Stimulated activated CD4-positive, alpha-beta T cell treated with anti-CD3 and anti-CD28 coated beads, Interleukin-1b, Interleukin-23, amount 100 ng/mL, for 48 hours (primary cell): Measurements from ENCODE around the gene AMN1.
"Not testable (repeated sequence)": the region's sequence is repeated elsewhere in the genome, so short reads cannot be mapped to it uniquely, and the experiment has no call there.

Experiments used
- DNase-seq: peaks from one replicate; pipeline ENCODE4 v3.0.0-alpha.2; 2020

AMN1 gene

DNA sequence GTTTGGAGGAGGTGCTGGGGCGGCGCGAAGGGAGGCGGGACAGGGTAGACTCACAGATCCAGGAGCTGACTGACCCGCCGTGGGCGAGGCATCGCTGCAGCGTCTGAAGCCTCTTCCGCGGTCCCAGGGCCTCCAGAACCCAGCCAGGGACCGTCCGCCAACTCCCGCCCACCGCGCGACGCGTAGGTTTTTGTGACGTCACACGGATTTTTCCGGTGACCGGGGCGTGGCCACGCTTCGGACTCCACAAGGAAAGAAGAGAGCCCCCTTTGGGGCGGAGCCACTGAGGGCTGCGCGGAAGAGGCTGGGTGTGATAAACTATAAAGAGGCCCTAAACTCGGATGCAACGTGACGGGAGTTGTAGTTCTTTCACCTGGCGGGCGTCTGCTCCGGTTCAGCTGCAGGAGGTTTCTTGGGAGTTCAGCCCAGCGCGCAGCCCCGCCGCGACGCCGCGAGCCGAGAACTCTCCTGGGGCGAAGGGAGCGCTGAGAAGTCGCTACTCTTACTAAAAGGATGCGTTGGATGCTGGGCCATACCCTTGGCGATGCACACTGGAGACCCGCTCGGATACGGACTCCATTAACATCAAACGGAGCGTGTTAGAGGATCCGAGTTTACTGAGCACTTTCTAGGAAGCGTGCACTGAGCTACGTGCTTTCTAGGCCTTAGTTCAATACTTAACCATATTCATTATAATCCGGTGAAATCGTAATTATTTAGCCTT lies at the start of gene AMN1:
Gene AMN1 (minus strand): TSS at position 105 of the 724 bp plus-strand sequence. CDS start 13 bp downstream, at position 92.
- peak; percentile 99 for DNase-seq

DNA sequence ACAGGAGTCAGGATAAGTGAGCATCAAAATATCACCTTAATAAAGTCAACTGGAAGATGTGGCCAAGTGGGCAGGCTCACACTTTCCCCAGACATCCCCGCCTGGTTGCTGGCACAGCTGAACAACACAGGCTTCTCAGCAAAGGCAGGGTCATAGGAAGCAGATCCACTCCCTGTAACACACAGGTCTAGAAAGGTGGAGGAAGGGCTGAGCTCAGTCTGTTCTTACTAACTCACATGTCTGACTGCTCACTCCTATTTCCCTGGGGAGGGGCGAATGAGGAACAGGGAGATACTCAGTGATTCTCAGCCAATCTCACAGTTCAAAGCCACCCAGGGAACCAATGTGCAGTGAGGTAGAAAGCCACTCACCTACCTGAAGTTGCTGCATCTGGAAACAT lies 45.0 kb upstream of the AMN1 start:
- no peak for DNase-seq

DNA sequence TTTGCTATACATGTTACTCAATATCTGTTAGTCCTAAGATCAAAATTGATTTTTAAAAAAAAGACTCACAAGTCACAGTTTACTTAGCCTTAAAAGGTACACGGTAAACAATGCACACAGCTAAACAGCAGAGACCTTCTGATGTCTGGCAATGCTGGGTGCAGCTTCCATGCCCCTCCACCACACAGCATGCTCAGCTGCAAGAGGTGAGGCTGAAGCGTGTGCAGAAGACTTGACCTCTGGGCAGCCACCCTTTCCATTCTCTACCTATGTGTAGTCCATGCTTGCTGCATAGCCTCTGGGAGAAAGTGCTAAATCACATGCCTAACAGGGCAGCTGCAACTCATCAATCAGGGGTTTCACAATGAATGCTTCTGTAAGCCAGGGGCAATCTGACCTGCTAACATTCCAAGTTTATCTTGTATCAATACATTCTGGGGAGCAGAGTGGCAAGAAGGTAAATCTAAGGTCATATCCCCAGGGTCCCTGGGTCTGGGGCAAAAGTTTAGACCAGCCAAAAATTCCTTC lies 44.5 kb upstream of the AMN1 start:
- DNase-seq, result no peak

DNA sequence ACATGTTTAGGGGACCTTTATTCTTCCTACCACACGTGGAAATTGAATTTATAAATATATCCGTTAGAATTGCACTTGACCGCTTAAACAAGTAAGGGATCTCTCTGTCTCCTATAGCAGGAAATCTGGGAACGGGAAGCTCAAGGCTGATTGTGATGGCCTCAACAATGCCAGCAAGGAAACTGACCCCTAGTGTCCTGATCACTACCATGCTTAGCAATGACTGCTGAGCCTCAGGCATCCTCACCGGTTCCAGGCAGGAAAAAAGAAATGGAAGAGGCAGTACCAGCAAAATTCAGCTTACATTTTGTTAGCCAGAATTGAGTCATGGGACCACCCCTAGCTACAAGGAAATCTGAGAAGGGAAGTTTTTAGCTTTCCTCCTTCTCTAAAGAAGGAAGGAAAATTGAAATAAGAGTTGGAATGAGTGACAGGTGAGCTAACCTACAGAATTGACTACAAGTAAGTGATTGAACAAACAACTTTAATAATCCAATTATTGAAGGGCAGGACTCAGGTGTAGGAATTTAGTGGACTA lies 43.9 kb upstream of the AMN1 start:
- DNase-seq, result no peak

DNA sequence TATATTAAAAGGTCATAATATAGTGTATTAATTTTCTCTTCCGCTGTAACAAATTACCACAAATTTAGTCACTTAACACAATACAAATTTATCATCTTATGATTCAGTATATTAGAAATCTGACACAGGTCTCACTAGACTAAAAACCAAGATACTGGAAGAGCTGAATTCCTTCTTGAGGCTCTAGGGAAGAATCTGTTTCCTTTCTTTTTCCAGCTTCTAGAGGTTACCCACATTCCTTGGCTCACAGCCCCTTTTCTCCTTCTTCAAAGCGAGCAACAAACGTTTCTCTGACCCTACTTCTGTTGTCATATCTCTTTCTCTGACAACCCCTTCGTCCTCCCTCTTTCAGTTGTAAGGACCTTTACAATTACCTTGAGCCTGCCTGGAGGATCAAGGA lies 43.4 kb upstream of the AMN1 start:
- no peak for DNase-seq

DNA sequence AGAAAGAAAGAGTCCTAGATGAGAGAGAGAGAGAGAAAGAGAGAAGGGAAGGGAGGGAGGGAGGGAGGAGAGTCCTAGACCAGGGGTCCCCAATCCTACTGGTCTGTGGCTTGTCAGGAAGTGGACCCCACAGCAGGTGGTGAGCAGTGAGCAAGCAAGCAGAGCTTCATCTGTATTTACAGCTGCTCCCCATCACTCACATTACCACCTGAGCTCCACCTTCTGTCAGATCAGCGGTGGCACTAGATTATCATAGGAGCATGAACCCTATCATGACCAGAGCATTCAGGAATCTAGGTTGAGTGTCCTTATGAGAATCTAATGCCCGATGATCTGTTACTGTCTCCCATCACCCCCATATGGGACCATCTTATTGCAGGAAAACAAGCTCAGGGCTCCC lies 39.2 kb upstream of the AMN1 start:
- no peak for DNase-seq

DNA sequence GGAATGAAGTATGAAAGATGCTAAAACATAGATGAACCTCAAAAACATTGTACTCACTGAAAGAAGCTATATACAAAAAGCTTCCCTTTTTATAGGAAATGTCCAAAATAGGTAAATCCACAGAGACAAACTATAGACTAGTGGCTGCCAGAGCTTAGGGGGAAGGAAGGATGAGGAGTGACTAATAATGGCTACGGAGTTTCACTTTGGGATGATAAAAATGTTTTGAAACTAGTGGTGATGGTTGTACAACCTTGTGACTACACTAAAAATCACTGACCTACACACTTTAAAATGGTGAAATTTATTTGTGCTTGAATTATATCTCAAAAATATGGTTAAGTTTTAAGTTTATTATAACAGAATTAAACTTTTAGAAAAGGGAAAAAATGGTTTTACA lies 37.1 kb upstream of the AMN1 start:
- DNase-seq, result no peak

DNA sequence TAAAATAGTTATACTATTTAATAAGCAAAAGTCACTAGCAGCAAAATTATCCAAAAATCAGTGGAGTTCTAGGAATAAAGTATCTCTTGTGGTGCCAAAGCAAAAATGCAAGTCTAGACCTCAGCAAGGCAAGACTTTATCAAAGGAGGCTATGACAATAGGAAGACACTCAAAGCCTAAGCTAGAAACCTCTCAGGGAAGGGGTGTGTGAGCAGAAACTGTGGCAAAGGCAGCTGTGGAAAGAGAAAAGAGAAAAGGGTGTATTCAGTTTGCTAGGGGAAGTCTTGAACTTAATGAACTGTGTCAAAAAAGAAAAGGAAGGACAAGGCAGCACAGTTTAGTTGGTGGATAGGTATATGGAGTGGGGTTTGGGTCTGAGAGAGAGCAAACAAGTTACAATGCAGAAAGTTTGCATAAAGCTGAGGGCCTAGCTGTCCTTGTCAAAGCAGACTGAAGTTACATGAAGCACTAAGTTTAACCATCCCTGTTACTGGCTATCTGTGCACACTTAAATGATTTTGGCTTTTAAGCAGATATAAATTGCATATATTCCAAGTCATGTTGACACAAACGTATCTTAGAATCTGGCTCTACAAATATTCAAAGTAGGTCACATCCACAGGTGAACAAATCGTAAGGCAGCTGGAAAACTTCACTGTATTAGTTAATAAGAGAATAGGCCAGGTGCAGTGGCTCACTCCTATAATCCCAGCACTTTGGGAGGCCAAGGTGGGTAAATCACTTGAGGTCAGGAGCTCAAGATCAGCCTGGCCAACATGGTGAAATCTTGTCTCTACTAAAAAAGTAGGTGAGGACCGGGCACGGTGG lies 31.0 kb upstream of the AMN1 start:
- no peak for DNase-seq

DNA sequence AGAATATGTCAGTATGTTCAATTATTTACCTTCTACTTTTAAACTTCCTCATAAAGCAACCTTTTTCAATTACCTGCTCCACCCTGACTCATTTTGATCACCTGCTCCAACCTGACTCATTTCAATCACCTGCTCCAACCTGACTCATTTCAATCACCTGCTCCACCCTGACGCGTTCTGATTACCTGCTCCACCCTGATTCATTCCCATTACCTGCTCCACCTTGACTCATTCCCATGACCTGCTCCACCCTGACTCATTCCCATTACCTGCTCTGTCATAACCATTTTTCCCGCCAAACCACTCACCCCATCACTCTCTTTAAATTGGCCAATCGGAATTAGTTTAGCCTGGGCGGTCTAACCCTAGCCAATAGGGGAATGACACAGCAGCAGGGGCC lies 29.5 kb upstream of the AMN1 start:
- DNase-seq, result peak; percentile 23

DNA sequence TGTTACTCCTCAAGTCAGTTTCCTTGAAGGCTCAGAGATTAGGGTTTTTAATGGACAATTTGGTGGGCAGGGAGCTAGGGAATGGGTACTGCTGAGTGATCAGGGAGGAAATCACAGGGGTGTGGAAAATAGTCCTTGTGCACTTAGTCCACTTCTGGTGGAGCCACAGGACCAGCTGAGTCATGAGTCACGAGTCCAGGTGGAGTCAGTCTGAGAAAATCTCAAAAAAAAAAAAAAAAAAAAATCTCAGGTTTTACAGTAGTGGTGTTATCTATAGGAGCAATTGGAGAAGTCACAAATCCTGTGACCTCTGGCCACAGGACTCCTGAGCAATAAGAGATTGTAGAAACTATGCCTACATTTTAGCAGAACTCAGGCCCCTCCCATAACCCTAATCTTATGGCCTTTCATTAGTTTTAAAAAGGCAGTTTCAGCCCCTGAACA lies 28.2 kb upstream of the AMN1 start:
- DNase-seq, result no peak

DNA sequence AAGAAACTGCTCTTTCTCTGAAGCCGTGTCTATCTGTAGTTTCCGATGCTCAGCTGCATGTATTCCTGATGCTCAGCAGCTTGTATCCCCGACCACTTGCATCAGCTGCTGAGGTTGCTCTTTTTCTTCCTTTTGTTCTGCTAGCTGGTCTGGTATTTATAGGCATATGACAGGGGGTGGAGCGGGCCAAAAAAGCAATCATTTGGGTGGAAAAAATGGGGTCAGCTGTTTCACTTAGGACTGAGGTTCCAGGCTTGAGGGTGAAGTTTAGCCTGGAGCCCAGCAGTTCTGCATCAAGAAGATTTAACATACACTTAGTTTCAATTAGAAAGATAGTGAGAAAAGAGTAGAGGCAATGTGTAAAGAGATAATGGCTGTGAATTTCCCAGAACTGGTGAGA lies 23.6 kb upstream of the AMN1 start:
- DNase-seq, result no peak

DNA sequence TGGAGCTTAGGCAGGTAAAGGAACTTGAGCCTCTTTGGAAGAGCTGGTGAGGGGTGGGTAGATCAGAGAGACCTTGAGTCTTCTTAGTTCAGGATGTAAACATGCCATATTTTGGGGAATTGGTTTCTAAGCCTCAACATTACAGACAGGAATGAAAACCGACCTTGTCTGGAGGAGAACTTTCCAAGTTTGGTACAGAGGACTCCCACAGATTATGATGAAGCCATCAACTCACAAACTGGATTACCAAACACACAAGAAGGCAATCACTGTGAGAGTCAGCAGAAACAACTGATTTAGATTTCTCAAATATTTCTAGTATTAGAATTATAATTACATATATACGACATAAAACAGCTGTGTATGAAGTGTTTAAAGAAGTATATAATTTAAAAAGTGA lies 22.3 kb upstream of the AMN1 start:
- no peak for DNase-seq

DNA sequence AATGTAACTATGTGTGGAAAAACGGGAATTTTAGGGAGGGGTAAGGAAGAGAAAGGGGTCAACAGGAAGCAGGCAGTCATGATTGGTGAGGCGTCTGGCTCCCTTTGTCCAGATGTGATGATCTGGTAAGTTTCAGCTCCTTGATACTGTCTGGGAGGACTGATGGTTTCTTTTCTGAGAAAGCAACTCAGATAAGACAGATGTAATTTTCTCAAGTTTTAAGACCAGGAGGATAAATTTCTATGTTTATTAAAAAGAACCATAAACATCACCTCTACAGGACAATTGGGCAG lies 21.9 kb upstream of the AMN1 start:
- DNase-seq, result no peak

DNA sequence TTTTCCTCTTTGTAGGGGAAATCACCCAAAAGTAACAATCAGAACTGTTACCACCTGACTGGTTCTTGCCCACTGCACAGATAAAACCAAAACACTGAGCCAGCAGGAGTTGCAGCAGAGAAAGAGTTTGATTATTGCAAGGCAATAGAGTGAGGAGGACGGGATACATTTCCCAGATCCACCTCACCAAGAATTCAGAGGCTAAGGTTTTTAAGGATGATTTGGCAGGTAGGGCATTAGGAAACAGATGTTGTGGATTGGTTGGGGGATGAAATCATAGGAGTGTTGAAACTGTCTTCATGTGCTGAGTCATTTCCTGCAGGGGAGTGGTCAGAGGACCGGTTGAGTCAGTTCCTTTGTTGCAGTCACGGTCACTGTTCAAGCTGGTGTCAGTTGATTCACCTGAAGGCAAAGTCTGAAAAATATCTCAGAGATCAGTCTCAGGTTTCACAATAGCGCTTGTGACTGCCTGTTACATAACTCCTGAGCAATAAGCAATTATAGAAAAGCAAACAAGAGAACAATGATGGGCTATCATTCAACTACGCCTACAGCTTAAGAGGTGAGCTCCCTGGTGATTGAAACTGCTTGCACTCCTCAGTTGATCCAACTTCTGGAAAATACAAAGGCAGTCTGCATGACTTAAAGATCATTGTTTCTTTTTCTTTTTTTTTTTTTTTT lies 20.3 kb upstream of the AMN1 start:
- DNase-seq, result peak; percentile 77

DNA sequence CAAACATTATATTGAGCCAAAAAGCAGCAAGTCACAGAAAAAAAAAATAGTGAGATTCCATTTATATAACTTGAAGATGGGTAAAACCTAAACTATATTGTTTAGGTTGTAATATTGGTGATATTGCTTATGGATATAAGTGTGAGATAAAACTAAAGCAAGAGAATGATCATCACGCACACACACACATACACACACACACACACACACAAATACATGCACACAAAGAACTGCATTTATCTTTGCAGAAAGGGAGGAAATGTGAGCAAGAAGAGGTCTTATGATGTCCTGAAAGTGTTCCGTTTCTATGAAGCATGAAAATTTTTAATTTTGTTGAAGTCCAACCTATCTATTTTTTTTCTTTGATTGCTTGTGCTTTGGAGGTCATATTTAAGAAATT lies 16.4 kb upstream of the AMN1 start:
- DNase-seq, result no peak

DNA sequence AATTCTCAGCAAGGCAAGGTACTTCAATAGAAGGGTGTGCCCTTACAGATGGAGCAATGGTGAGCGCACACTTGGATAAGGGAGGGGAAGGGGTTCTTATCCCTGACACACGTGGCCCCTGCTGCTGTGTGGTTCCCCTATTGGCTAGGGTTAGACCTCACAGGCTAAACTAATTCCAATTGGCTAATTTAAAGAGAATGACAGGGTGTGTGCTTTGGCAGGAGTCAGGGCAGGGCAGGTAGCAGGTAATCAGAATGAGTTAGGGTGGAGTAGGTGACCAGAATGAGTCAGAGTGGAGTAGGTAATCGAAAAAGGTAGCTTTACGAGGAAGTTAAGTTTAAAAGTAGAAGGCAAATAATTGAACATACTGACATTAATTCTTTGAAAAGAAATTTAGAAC lies 15.5 kb upstream of the AMN1 start:
- not testable (repeated sequence) for DNase-seq

DNA sequence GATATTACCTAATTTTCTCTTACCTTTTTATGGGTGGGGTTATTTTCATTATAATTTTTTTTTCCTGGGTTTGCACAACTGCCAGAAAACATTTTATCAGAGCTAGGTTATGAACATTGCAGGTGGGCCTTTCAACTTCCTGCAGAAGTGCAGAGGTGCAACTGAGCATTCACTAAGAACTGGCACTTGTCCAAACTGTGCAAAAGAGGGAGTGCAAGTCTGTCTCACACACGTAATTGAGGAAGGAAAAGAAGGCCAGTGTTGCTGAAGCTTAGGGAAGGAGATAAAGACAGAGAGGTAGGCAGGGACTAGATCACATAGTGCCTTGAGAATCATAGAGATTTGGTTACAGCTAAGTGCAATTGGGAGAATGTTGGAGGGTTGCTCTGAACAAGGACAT lies 14.1 kb upstream of the AMN1 start:
- DNase-seq, result no peak

DNA sequence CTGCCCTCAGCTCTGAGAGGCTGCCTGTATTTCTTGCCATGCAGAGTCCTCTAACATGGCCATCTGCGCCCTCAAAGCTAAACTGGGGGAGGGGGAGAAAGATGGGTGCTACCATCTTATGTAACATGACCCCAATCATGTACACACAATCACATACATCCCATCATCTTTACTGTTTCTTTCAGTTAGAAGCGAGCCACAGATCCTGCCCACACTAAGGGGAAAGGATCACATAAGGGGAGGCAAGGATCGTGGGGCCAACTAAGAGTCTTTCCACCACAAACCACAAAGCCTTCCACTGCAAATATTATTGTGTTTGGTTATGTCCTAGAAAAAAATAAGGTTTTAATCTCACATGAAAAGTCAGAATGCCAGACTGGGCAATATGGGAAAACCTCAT lies 11.8 kb upstream of the AMN1 start:
- DNase-seq, result no peak

DNA sequence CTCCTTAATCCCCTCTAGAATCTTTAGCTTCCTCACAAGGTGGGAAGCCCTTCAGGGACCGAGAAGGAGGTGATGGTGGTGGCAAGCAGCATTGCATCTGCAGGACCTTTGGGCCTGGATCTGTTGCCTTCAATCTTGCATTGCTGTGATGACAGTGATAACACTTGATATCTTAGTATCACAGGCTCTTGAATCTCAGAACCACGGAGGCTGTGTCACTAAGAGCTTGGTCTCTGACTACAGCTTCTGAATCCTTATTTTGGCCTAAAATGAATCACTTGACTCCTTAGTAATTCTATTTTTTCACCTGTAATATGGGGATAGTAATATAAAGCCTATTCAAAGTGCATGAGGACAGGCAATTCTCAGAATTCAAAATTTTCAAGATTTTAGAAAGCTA lies 8.9 kb upstream of the AMN1 start:
- peak; percentile 45 for DNase-seq

DNA sequence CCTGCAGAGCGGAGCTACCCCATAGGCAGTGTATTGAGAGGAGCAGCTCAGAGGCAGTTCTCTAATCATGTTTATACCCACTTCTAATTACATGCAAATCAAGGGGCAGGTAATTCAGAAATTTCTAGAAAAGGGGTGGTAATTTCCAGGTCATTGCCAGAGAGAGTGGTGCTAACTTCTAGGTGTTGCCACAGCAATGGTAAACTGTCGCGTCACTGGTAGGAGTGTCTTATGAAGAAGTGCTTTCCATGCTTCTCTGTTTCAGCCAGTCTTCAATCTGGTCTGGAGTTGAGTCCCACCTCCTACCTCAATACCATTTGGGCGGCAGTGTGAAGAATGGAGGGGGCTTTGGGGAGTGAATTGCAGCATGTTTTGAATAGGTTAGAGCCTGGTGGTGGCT lies 8.5 kb upstream of the AMN1 start:
- no peak for DNase-seq

DNA sequence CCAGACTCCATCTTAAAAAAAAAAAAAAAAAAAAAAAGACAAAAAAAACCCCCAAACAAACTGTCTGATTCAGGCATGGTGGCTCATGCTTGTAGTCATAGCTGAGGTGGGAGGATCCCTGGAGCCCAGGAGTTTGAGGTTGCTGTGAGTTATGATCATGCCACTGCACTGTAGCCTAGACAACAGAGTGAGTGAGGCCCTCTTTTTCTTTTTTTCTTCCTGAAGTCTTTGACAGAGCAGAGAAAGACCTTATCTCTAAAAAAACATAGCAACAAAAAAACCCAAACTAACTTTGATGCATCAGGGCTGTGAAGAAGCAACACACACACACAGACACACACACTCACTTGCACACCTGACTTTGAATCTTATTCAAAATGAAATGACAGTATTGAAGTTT lies 7.7 kb upstream of the AMN1 start:
- peak; percentile 83 for DNase-seq

DNA sequence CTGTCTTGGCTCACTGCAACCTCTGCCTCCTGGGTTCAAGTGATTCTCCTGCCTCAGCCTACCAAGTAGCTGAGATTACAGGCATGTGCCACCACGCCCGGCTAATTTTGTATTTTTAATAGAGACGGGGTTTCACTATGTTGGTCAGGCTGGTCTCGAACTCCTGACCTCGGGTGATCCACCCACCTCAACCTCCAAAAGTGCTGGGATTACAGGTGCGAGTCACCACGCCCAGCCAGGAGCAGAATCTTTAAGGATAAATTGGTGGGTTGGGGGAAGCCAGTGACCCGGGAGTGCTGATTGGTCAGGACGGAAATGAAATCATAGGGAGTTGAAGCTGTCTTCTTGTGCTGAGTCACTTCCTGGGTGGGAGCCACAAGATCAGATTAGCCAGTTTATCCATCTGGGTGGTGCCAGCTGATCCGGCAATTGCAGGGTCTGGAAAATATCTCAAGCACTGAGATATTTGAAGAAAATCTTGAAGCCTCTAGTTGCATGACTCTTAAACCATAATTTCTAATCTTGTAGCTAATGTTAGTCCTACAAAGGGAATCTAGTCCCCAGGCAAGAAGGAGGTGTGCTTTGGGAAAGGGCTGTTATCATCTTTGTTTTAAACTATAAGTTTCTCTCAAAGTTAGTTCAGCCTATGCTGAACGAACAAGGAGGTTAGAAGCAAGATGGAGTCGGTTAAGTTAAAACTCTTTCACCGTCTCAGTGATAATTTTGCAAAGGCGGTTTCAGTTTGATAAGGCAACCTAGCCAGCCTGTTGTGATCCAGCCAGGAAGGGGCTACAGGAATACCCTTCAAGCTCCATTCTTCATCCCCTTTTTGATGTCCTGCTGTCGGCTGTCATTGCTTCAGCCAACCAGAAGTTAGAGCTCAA lies 5.0 kb upstream of the AMN1 start:
- DNase-seq, result peak; percentile 40
